NCI-H82 treated with DMSO at 0.1 percent for 48 hours (cell line): Measurements from ENCODE around the gene ULK2.
"Not testable (repeated sequence)": the region's sequence is repeated elsewhere in the genome, so short reads cannot be mapped to it uniquely, and the experiment has no call there.

Experiments
- DNase-seq: peaks from one replicate; lab custom pipeline; 2025; ENCODE audit not compliant: unreplicated experiment; lab: John Stamatoyannopoulos, UW

Gene ULK2

DNA sequence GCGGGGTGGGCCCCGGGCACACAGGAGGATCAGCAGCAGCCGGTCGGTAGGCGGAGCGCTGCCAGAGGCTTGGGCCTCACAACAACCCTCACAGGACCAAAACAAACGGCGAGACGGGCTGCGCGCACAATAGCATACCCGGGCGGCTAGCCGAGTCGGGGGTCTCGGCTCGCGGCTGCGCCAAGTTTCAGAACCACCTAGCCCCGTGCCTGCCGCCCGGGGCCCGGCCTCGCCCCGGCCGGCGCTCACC, 732 bp downstream of the ULK2 start:
- DNase-seq = no peak

- no peak for DNase-seq
These were observed 2.7 kb downstream of the ULK2 start for GRCh38 chr17:19865021-19865420.

DNA sequence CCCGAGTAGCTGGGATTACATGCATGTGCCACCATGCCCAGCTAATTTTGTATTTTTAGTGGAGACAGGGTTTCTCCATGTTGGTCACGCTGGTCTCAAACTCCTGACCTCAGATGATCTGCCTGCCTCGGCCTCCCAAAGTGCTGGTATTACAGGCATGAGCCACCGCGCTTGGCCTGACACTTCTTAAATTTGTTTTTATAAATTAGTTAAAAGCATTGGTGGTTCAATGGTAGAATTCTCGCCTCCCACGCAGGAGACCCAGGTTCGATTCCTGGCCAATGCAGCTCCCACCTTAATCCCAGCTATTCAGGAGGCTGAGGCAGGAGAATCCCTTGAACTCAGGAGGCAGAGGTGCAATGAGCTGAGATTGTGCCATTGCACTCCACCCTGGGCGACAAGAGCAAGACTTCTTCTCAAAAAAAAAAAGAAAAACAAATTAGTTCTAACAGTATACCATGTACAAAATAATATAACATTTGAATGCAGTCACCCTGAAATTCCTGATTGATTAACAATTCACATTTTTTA, 7.0 kb downstream of the ULK2 start:
- not testable (repeated sequence) for DNase-seq

DNA sequence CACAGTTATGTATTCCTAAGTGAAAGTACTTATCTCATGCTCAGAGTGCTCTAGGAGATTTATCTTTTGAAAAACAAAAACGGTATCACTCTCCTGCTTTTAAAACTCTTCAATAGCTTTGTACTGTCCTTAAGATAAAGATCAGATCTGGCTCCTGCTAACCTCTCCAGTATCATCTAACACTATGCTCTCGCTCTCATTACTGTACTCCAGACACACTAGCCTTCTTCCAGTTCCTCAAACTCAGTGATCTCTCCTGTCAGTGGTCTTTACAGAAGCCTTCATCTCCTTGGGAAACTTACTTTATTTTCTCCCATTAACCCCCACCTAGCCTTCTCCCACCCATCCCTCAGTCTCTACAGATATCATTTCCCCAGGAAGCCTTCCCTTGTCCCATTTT, 10.1 kb downstream of the ULK2 start:
- no peak for DNase-seq

DNA sequence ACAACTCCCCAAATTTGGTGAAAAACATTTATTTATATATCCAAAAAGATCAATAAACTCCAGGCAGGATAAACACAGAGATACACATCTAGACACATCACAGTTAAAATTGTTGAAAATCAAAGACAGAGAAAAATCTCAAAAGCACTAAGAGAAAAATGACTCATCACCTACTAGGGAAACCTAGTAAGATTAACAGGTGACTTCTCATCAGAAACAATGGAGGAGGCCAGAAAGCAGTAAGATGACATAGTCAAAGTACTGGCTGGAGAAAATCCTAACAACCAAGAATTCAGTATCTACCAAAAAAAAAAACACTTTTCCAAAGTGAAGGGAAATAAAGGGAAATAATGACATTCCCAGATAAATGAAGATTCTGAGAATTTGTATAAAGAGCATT, 33.8 kb downstream of the ULK2 start:
- no peak for DNase-seq

GRCh38 chr17:19830061-19830460, 37.7 kb downstream of the ULK2 start:
- no peak for DNase-seq

- DNase-seq = no peak
These were observed 55.3 kb downstream of the ULK2 start for GRCh38 chr17:19812407-19812806.

DNA sequence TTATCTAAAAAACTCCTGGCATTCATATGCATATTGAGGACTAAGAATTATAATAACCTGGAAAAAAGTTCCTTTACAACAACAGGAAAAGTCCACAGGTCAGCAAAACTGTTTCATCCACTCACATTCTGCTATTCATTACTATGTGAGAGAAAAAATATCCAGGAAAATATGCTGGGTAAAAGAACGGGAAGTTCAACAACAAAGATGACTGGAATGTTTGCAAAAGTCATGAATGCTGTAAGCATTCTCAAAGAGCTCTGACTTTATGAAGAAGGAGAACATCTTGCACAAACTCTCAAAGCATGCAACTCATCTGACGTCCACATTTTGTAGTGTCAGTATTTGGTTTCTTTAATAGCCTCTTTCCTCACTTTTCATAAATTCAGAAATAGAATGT, 62.7 kb downstream of the ULK2 start:
- DNase-seq = no peak

DNA sequence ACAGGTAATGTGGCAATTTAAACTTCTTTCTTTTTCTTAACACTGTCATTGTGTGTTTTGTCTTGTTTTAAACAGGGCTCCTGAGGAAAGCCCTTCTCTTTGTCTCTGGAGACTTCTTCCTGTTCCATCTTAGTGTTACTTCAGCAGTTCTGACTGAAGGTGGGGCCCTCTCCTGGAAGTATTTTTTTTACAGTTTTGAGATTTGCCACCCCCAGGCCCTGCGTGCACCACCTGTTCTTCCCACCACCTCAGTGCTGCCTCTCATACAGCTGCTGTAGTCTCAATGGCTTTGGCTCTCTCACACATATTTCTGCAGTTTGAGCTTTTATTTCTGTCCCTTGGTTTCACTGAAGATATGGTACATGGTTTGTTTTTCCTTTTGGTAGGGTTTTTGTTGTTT, 67.2 kb downstream of the ULK2 start:
- DNase-seq = no peak

GRCh38 chr17:19799796-19800195, 67.9 kb downstream of the ULK2 start:
- no peak for DNase-seq

DNA sequence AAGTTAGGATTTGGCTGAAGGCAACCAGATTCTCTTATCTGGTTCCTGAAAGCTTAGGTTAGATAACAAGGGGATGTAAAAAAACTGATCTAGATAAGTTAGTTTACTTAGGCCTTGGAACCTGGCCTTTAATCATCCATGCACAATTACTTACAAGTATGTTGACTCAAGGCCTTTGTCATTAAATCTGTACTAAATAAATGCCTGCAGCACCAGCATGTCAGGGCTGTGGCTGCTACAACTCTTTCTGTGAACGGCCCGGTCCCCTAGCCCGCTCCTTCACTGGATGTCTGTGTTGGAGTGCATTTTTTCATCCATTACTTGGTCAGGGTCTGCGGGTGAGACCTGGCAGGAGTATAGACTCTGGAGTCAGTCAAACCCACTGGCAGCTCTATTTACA, 71.3 kb downstream of the ULK2 start:
- no peak for DNase-seq

DNA sequence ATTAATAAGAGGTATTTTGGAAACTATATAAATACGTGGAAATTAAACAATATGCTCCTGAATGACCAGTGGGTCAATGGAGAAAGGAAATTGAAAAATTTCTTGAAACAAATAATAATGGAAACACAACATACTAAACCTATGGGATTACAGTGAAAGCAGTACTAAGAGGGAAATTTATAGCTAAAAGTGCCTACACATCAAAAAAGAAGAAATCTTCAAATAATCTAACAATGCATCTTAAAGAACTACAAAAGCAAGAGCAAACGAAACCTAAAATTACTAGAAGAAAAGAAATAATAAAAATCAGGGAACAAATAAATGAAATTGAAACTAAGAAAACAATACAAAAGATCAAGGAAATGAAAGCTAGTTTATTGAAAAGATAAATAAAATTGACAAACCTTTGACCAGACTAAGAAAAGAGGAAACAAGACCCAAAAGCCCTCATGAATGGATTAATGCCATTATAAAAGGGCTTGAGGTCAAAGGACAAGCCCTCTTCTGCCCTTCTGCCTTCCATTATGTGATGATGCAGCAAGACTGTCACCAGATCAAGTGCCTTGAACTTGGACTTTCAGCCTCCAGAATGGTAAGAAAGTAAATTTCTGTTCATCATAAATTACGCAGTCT, 75.7 kb downstream of the ULK2 start:
- DNase-seq = no peak

DNA sequence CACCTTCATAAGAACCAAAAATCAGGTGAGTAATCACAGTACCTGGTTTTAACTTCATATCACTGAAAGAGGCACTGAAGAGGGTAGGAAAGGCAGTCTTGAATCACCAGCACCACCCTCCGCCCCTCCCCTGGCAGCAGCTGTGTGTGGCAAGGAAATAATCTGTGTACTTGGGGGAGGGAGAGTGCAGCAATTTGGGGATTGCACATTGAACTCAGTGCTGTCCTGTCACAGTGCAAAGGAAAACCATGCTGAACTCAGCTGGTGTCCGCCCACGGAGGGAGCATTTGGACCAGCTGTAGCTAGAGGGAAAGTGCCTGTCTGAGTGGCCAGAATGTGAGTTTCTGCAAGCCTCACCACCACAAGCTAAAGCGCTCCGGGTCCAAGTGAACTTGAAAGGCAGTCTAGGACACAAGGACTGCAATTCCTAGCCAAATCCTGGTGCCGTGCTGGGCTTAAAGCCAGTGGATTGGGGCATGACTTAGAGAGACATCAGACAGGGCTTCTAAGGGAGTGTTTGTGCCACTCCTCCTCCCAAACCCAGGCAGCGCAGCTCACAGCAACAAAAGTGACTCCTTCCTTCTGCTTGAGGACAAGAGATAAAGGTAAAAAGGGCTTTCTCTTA, 79.9 kb downstream of the ULK2 start:
- no peak for DNase-seq

DNA sequence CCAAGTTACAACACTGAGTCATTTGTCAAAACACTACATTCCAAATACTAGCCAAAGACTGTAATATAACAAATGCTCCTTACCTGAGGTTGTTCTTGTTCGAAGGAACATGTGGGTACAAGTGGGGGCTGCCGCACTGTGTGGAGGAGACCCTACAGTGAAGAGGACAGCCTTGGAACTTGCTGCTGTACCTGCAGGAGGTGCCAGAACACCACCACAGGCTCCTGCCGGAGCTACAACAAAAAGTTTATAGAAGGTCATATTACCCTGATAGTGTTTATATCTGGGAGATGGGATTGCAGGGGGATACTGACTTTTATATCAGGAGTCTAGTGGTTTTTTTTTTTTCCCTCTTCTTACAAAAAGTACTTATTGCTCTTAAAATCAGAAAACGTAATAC, 81.9 kb downstream of the ULK2 start:
- DNase-seq = no peak

DNA sequence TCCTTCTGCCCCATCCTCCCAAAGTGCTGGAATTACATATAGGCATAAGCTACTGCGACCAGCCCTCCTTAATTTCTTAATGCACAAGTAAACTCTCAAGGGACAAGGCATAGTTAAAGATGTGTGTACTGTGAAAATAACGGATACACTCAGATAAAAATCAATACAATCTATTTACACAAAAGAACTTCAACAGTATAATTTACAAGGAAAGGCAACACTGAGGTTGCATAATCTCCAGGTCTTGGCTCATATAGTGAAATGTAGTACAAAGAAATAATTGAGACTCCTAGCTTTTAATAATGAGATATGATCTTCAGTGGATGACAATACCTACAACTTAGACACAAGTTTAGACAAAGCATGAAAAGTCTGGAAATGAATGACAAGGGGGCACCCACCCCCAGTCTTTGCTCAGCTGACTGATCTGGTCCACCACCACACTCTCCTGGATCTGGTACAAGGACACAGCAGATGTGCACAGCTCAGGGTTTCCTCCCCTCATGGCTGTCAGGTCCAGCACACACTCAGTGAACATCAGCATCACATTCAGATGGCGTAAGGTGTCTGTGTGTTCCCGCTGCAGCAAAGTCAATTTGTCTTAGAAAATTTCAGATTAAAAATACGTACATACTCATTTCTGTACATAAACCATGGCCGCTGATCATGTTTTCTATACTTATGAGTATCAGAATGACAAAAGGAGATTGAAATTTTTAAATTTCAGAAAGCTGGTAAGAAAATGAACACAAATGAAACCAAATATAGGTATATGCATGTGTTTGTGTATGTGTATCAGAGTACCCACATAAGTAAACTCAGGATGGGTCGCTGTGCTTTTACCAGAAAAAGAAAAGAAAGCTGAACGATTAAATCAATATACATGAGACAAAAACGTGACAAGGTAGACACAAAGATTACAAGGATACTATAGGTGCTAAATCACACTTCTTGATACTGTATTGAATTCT, 86.0 kb downstream of the ULK2 start:
- DNase-seq = no peak

- DNase-seq = no peak
These were observed 86.9 kb downstream of the ULK2 start for GRCh38 chr17:19780846-19781245.

DNA sequence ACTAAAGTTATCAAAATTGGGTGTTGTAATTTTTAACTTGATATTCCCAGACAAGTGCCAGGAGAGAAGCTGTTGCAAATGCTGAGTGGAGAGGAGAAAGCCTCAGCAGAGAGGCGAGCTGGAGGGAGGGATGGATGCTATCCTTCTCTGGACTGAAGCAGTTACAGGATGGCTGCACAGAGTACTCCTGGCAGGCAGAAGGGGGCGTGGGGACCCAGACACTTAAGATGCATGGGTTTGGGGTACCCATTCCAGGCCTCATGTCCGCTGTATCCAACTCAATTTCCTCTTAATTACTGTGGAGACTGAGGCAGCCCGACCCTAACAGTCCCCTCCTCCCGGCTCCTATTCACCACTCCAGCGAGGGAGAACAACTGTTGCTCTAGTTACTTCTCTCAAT, 94.2 kb downstream of the ULK2 start:
- DNase-seq = no peak

- DNase-seq = no peak
These were observed 95.6 kb downstream of the ULK2 start for GRCh38 chr17:19771971-19772630.

DNA sequence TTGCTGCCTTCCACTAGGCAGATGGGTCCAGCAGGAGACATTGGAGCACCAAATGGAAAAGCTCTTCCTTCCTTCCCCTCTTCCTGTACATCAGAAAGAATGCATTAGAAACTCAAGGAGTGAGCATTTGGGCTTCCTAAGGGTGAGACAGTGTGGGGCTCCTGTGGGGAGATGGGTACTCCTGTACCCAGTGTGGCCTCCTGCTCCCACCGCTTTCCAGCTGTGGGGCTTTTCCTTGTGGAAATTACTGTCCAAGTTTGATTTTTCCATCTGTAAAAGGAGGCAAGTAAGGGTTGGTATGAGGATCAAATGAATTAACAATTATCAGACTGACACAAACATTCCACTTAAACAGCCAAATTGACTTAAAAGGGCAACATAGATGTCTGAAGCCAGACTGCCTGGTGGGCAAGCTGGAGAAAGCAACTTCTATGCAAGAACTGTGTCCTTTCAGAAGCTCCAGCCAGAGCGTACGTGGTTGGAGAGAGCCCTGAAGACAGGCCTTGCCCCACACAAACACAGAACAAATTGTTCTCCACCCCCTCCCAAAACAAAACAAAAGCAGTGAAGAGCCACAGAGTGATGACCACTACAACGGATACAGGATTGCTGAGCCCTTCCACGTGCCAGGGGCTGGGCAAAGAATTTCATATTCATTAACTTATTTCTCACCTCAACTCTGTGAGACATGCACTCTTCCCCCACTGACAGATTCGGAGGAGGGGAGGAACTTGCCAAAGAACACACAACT, 96.6 kb downstream of the ULK2 start:
- no peak for DNase-seq

- DNase-seq = no peak
These were observed 97.6 kb downstream of the ULK2 start for GRCh38 chr17:19769946-19770652.
